Activated naive CD4-positive, alpha-beta T cell treated with anti-CD3 and anti-CD28 coated beads, Interleukin-2, amount 50 U/mL, for 72 hours (primary cell): Measurements from ENCODE around the gene MRPL49. TPM values are rescaled to one million over a fixed set of nuclear protein-coding genes. Genes with fewer than 3 reads are reported as not detected.
A peak's percentile ranks its signal among the peaks of the same experiment; 100 is the strongest.
"Not testable (repeated sequence)": the region's sequence is repeated elsewhere in the genome, so short reads cannot be mapped to it uniquely, and the experiment has no call there.

Experiments used
- ATAC-seq, 2 donors: fragments of 150-1000 bp; cut with Tn5 transposase; 2 replicates each; pipeline ENCODE4 v1.10.0; 2021; ENCODE audit warnings: mild to moderate bottlenecking in 2 of 2, moderate library complexity in 2 of 2
- DNase-seq, 2 donors: peaks; one replicate each; pipeline ENCODE4 v3.0.0; 2021 to 2022; ENCODE audit warnings: low spot score in 2 of 2
- H3K27ac Mint-ChIP-seq, 2 donors: one replicate each; pipeline ENCODE4 v1.8.0; 2022; ENCODE audit warnings: mild to moderate bottlenecking in 2 of 2, mixed read lengths in 2 of 2
- H3K36me3 Mint-ChIP-seq, 2 donors: one replicate each; pipeline ENCODE4 v1.8.0; 2022; ENCODE audit warnings: mixed read lengths in 2 of 2
- H3K9me3 Mint-ChIP-seq, 2 donors: one replicate each; pipeline ENCODE4 v1.8.0; 2022; ENCODE audit warnings: mixed read lengths in 2 of 2
- total RNA-seq, 2 donors: library from RNA; stranded (reverse); gene quantifications; one replicate each; pipeline ENCODE4 v1.2.3, GENCODE V29; 2022

Gene MRPL49
- total RNA-seq, 2 donors from 2014 or later: 55.3 to 92.6 TPM

DNA sequence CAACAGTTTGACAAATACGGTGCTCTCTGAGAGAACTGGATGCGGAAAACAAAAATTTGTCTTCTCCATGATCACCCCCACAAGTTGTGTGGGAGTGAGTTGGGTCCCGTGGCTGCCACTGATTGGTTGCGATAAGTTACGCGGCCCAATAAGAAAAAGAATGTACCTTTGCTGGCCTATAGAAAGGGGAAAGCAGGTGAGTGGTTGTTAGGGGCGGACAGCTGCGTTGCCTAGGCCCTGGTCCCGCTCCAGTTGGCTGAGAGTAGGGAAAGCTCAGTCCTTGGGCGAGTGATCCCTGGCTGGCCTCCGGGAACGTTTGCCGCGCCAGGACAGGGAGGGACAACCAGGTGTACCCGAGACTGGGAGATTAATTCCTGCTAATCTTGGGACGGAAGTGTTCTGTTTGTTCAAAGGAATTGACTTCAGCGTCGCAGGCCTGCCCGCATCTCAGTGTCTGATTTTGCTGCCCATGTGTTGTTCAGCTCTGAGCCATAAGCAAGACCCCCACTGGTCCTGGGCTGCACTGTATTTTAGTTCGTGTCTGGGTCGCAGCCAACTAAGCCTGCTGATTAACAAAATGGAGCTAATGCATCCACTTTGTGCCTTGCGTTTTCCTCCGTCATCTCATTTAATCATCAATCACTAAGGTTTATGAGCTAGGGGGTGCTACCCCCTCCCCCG is 13.0 kb downstream of the MRPL49 start:
- Mint-ChIP-seq H3K9me3 (no peaks in the 10 kb centered on the region), H3K27ac (peak overlapping the region; percentile 99), H3K36me3 (peaks cover 9 to 10% of the 10 kb centered on the region in 2 donors)
- peak; percentile 76 to 85 for DNase-seq
- ATAC-seq: peak; percentile 88 to 90

DNA sequence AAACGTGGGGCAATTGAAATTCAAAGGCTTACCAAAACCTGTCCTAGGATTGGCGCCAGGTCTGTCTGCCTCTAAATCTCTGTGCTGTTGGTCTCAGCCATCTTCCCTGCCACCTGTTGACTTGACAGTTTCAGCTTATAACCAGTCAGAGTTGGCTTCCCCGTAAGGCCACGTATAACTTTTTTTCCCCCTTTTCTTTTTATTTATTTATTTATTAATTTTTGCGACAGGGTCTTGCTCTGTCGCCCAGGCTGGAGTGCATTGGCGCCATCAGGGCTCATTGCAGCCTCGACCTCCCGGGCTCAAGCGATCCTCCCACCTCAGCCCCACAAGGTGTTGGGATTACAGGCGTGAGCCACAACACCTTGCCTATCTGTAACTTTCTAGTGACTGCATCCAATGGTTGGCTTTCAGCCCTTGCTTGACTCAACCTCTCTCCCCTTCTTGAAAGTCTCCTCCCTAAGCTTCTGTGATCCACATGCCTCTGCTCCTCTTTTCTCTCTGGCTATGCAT is 13.6 kb downstream of the MRPL49 start:
- ATAC-seq: no peak
- H3K27ac Mint-ChIP-seq: peak overlapping the region; percentile 99
- H3K9me3 Mint-ChIP-seq: no peaks in the 10 kb centered on the region
- no peak for DNase-seq
- peaks cover 9 to 10% of the 10 kb centered on the region in 2 donors for H3K36me3 Mint-ChIP-seq

DNA sequence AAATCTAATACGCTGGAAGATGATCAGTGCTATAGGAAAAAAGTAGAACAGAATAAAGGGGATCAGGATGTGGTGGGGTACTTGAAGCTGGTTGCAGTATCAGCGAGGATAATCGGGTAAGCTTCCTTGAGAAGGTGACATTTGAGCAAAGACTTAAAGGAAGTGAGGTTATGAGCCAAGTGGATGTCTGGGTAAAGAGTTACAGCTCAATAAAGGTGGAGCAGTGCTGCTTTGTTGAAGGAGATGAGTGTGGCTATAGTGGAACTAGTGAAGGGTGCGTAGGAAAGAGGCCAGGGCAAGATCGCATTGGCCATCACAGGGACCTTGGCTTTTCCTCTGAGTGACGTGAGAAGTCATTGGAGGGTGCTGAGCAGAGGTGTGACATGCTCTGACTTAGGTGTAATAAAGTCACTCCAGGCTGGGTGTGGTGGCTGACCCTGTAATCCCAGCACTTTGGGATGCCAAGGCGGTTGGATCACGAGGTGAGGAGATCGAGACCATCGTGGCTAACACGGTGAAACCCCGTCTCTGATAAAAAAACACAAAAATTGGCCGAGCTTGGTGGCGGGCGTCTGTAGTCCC is 14.5 kb downstream of the MRPL49 start:
- no peak for DNase-seq
- ATAC-seq: no peak
- H3K27ac Mint-ChIP-seq: peak overlapping the region; percentile 51 to 99
- no peaks in the 10 kb centered on the region for H3K9me3 Mint-ChIP-seq
- peaks cover 9 to 10% of the 10 kb centered on the region in 2 donors for H3K36me3 Mint-ChIP-seq

DNA sequence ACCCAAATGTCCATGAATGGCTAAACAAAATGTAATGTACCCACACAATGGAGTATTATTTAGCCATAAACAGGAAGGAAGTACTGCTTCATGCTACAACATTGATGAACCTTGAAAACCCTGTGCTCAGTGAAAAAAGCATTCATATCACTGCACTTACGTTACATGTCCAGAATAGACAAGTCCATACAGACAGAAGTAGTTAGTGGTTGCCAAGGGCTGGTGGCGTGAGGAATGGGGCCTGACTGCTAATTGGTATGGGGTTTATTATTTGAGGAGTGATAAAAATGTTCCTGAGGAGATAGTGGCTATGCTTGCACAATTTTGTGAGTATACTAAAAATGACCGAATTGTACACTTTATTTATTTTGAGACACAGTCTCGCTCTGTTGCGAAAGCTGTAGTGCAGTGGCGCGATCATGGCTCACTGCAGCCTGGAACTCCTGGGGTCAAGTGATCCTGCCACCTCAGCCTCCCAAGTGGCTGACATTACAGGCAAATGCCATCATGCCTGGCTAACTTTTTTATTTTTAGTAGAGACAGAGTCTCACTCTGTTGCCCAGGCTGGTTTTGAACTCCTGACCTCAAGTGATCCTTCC is 19.9 kb downstream of the MRPL49 start:
- H3K9me3 Mint-ChIP-seq: no peaks in the 10 kb centered on the region
- no peaks in the 10 kb centered on the region for H3K36me3 Mint-ChIP-seq
- DNase-seq (no peak), ATAC-seq (no peak)
- H3K27ac Mint-ChIP-seq: no peak overlapping the region

DNA sequence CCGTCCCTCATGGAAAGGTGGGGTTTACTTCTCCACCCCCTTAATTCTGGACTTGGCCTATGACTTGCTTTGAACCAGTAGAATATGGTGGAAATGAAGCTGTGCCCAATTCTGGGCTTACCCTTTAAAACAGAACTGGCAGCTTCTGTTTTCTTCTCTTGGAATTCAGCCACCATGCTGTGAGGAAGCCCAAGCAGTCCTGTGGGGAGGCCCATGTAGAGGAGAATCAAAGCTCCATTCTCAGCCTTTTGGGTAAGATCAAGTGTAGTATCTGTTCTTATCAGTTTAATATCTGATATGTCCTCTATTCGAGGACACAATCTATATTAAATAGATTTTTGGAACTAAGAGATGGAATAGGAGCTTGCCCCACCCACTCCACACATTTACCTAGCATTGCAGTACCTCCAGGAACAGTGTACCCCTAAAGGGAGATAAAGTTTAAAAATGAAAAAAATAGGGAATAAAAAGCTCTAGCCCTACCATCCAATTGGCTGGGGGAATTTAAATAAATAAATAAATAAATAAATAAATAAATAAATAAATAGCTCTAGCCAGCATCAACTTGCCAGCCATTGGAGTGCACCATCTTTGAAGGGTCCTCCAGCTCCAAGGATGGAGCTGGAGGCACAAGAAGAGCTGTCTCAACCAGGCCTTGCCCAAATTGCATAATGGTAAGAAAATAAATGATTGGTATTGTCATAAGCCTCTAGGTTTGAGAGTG is 25.4 kb downstream of the MRPL49 start:
- ATAC-seq (no peak), DNase-seq (no peak)
- H3K27ac Mint-ChIP-seq: no peak overlapping the region
- no peaks in the 10 kb centered on the region for H3K36me3 Mint-ChIP-seq
- no peaks in the 10 kb centered on the region for H3K9me3 Mint-ChIP-seq

DNA sequence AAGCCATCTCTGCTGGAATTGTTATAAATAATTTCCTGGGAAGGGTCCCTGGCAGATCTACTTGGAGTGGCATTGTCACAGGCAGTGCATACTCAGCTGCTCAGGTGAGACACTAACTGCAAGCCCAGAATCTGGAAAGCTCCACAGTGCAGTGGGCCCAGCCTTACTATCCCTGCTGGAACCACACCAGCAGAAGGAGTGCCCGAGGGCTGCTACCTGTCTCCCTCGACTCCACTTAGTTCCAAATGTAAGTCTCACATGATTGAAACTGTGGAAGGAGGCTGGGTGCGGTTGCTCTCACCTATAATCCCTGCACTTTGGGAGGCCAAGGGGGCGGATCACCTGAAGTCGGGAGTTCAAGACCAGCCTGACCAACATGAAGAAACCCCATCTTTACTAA is 26.5 kb downstream of the MRPL49 start:
- no peak for DNase-seq
- Mint-ChIP-seq H3K27ac (no peak overlapping the region), H3K36me3 (no peaks in the 10 kb centered on the region), H3K9me3 (no peaks in the 10 kb centered on the region)
- no peak for ATAC-seq

DNA sequence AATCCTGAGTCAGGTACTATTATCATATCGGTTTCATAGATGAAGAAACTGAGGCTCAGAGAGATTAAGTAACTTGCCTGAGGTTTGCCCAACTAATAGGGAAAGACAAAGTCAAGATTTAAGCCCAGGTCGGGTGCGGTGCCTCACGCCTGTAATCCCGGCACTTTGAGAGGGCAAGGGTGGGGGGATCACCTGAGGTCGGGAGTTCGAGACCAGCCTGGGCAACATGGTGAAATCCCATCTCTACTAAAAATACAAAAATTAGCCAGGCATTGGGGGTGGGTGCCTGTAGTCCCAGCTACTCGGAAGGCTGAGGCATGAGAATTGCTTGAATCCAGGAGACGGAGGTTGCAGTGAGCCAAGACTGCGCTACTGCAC is 28.0 kb downstream of the MRPL49 start:
- DNase-seq, H3K9me3 Mint-ChIP-seq, ATAC-seq, H3K36me3 Mint-ChIP-seq, H3K27ac Mint-ChIP-seq: not testable (repeated sequence)

DNA sequence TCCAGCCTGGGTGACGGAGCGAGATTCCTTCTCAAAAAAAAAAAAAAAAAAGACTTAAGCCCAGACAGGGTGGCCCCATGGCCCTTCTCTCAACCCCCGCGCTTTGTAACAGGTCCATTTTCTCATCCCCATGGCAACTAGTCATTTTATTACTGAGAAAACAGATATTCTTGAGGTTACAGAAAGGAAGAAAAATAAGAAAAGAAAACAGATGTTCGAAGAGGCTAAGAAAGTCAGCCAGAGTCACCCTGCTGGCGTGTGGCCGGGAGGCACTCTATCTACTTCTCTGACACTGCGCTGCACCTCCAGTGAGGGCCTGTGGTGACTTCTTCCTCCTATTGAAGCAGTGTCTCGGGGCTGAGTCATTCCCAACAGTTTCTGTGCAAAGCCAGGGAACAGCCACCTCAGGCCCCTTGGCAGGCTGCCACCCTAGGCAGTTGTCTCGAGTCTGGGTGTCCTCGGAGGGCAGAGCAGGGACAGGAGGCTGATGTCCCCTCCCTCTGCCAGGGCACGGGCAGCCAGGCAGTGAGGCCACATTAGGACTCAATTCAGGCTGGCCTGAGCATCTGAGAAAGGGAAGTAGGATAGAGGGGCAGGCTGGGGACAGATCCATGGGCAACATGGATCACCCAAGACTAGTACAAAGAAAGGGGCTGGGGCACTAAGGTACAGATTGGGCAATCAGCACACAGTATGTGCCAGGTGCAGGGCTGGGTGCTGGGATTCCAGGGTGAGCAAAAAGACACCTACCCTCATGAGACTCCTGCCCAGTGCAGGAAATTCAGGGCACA is 28.6 kb downstream of the MRPL49 start:
- DNase-seq (peak in 1 of 2 donors; percentile 27), ATAC-seq (peak; percentile 92 to 96)
- Mint-ChIP-seq H3K9me3 (no peaks in the 10 kb centered on the region), H3K27ac (no peak overlapping the region), H3K36me3 (no peaks in the 10 kb centered on the region)

DNA sequence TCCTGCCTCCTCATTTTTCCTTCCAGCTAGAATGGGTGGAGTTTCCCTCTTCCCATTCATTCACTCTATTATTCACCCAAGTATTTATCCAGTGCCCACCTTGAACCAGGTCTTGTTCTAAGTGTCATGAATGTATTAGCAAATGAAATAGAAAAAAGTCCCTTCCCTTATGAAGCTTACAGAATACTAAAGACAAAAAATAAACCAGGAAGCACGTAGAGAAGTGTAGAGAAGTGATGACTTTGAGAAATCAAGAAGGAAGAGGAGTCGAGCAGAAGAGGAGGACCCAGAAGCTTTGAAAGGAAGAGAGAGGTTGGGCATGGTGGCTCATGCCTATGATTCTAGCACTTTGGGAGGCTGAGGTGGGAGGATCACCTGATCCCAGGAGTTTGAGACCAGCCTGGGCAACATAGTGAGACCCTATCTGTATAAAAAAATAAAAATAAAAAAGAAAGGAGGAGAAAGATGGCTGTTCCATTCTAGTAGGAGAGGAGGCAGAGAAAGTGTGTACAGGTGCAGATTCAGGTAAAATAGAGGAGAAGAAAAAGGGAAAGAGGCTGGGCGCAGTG is 29.3 kb downstream of the MRPL49 start:
- H3K27ac Mint-ChIP-seq: no peak overlapping the region
- H3K36me3 Mint-ChIP-seq: no peaks in the 10 kb centered on the region
- no peaks in the 10 kb centered on the region for H3K9me3 Mint-ChIP-seq
- DNase-seq: no peak
- ATAC-seq: no peak

DNA sequence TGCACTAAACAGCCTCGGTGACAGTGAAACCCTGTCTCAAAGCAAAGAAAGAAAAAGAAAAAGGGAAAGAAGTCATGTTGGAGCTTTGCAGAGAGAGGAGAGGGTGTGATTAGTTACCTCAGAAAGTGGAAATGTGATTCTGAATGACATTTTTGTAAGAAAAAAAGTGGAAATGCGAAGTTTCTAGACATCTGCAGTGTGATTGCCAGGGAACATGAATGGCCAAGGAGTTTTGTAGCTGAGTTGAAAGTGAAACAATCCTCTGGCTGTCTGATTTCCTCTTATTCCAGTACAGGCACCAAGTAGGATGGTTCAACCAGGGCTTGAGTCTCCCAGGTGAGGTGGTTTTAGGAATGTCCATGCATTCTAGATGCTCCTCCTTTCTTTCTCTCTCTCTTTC is 30.0 kb downstream of the MRPL49 start:
- ATAC-seq: no peak
- no peaks in the 10 kb centered on the region for H3K9me3 Mint-ChIP-seq

DNA sequence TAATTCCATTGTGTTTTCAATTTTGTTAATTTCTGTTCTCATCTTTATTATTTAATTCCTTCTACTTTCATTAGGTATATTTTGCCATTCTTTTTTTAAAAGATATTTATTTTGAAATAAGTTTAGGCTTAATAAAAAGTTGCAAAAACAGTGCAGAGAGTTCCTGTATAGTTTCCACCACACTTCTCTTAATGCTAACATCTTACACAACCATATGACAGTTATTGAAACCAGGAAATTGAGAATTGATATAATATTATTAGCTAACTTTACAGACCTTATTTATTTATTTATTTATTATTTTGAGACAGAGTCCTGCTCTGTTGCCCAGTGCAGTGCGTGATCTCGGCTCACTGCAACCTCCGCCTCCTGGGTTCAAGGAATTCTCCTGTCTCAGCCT is 34.1 kb downstream of the MRPL49 start:
- ATAC-seq (no peak), DNase-seq (no peak)
- H3K27ac Mint-ChIP-seq: no peak overlapping the region
- H3K9me3 Mint-ChIP-seq: no peaks in the 10 kb centered on the region
- no peaks in the 10 kb centered on the region for H3K36me3 Mint-ChIP-seq

More for the DNA sequence above, 30.0 kb downstream of the MRPL49 start:
- H3K36me3 Mint-ChIP-seq: no peaks in the 10 kb centered on the region
- H3K27ac Mint-ChIP-seq: peak overlapping the region in 1 of 2 donors; percentile 45
- DNase-seq: no peak

DNA sequence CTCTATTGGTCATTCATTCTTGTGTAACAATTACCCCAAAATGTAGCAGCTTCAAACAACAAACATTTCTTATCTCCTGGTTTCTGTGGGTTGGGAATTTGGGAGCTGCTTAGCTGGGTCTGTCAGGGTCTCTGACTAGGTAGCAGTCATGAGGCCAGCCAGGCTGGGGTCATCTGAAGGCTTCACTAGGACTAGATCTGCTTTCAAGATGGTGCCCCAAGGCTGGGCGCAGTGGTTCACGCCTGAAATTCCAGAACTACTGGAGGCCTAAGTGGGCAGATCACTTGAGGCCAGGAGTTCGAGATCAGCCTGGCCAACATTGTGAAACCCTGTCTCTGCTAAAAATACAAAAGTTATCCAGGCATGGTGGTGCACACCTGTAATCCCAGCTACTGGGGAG is 34.8 kb downstream of the MRPL49 start:
- DNase-seq: no peak
- no peak overlapping the region for H3K27ac Mint-ChIP-seq
- H3K9me3 Mint-ChIP-seq: no peaks in the 10 kb centered on the region
- ATAC-seq: no peak
- no peaks in the 10 kb centered on the region for H3K36me3 Mint-ChIP-seq

DNA sequence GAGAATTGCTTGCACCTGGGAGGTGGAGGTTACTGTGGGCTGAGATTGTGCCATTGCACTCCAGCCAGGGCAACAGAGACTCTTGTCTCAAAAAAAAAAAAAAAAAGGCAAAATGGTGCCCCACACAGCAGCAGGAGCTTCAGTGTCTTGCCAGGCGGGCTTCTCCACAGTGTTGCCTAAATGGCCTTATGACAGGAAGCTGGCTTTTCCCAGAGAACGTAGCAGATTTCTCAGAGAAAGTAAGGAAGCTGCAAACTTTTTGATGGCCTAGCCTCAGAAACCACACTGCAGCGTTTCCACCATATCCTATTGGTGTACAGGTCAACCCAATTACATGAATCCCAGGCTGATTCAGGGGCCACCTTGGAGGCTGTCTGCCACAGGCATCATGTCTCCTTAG is 35.2 kb downstream of the MRPL49 start:
- Mint-ChIP-seq H3K9me3 (no peaks in the 10 kb centered on the region), H3K36me3 (no peaks in the 10 kb centered on the region), H3K27ac (no peak overlapping the region)
- ATAC-seq (no peak), DNase-seq (no peak)

DNA sequence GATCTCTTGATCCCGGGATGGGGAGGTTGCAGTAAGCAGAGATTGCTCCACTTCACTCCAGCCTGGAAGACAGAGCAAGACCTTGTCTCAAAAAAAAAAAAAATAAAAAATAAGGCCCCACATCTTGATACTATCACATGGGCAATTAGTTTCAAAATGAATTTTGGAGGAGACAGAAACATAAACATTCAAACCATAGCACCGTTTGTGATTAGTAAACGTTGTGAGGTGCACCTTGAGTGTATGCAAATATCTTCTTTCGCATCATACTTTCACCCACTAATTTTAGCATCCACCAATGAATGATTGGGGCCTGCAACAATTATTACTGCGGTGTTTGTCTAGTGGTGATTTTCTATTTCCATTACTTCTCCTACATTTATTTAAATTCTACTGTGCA is 36.9 kb downstream of the MRPL49 start:
- ATAC-seq (no peak), DNase-seq (no peak)
- Mint-ChIP-seq H3K27ac (no peak overlapping the region), H3K36me3 (no peaks in the 10 kb centered on the region), H3K9me3 (no peaks in the 10 kb centered on the region)

DNA sequence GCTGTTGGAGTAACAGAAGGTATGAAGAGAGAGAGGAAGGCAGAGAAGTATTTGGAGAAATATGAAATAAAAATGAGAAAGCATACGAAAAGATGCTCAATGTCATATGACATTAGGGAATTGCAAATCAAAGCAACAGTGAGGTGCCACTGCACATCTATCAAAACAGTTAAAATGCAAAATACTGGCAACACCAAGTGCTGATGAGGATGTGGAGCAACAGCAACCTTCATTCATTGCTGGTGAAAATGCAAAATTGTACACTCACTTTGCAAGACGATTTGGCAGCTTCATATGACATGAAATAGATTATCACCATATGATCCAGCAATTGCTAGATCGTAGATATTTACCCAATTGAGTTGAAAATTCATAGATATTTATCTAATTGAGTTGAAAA is 38.5 kb downstream of the MRPL49 start:
- Mint-ChIP-seq H3K36me3 (no peaks in the 10 kb centered on the region), H3K9me3 (no peaks in the 10 kb centered on the region), H3K27ac (no peak overlapping the region)
- ATAC-seq (no peak), DNase-seq (no peak)

DNA sequence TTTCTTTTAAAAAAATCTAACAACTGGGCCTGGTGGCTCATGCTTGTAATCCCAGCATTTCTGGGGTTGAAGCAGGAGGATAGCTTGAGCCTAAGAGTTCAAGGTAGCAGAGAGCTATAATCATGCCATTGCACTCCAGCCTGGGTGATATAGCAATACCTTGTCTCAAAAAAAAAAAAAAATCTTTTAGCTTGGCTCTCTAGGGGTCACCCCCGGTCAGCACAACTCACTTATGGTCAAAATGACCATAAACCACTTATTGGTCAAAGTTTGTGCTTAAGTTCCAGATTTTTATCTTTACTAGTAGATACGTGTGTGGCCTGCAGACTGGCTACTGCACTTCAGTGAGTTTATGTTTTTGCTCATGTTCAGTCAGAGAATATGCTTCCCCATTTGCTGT is 41.6 kb downstream of the MRPL49 start:
- no peak for DNase-seq
- Mint-ChIP-seq H3K36me3 (no peaks in the 10 kb centered on the region), H3K27ac (no peak overlapping the region), H3K9me3 (no peaks in the 10 kb centered on the region)
- no peak for ATAC-seq
